GM23338 (cell line): ENCODE data around the gene GUCY2C.

Source experiments
- EZH2 ChIP-seq: fragments of 200-600 bp; sonication (generic); IDR thresholded peaks from one replicate; pipeline ENCODE4 v1.8.0; 2017; ENCODE audit warnings: antibody characterized with exemption, mild to moderate bottlenecking, low read depth; ENCODE audit not compliant: unreplicated experiment
- JUNB ChIP-seq: IDR thresholded peaks from one replicate; pipeline ENCODE4 v1.6.1; 2016; ENCODE audit warnings: antibody characterized with exemption; ENCODE audit not compliant: unreplicated experiment
- POLR2AphosphoS5 ChIP-seq: IDR thresholded peaks from 2 replicates; pipeline ENCODE4 v1.6.1; 2016; ENCODE audit warnings: antibody characterized with exemption, low read depth
- TF ChIP-seq, protein P1 (sequence below), 2 experiments: fragments of 200-600 bp in 1 of 2; sonication (generic) in 1 of 2; conservative IDR thresholded peaks; 2 replicates each; pipeline versions ENCODE4 v1.5.1 to v1.6.1; 2016 to 2017; ENCODE audit warnings: antibody characterized with exemption in 2 of 2, low read depth in 2 of 2, mild to moderate bottlenecking in 2 of 2, moderate library complexity in 1 of 2
- TF ChIP-seq, protein P2 (sequence below): IDR thresholded peaks from one replicate; pipeline ENCODE4 v1.6.1; 2018; ENCODE audit warnings: antibody characterized with exemption; ENCODE audit not compliant: unreplicated experiment

DNA sequence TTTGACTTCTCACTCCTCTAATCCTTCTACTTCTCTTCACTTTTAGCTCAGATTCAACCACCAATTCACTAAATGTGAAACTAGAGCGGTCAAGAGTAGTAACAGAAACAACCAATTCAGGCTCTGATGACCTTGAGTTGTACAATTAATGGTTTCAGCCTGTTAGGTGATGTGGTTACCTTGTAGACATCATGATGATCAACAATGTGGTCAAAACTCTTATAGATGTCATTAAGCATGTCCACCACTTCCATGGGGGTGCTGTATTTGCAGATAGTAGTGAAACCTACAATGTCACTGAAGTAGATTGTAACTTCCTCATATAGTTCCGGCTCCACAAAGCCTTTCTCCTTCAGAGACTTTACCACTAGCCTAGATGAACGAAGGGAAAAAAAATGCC, 74.6 kb downstream of the GUCY2C start:
- TF ChIP-seq, protein P1, sequence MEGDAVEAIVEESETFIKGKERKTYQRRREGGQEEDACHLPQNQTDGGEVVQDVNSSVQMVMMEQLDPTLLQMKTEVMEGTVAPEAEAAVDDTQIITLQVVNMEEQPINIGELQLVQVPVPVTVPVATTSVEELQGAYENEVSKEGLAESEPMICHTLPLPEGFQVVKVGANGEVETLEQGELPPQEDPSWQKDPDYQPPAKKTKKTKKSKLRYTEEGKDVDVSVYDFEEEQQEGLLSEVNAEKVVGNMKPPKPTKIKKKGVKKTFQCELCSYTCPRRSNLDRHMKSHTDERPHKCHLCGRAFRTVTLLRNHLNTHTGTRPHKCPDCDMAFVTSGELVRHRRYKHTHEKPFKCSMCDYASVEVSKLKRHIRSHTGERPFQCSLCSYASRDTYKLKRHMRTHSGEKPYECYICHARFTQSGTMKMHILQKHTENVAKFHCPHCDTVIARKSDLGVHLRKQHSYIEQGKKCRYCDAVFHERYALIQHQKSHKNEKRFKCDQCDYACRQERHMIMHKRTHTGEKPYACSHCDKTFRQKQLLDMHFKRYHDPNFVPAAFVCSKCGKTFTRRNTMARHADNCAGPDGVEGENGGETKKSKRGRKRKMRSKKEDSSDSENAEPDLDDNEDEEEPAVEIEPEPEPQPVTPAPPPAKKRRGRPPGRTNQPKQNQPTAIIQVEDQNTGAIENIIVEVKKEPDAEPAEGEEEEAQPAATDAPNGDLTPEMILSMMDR (conservative IDR thresholded peaks at IDR 0.05; ENCODE audit: low read depth in 2 of 2), result no peak
- TF ChIP-seq JUNB (no peak), EZH2 (no peak), POLR2AphosphoS5 (no peak)
- TF ChIP-seq, protein P2, sequence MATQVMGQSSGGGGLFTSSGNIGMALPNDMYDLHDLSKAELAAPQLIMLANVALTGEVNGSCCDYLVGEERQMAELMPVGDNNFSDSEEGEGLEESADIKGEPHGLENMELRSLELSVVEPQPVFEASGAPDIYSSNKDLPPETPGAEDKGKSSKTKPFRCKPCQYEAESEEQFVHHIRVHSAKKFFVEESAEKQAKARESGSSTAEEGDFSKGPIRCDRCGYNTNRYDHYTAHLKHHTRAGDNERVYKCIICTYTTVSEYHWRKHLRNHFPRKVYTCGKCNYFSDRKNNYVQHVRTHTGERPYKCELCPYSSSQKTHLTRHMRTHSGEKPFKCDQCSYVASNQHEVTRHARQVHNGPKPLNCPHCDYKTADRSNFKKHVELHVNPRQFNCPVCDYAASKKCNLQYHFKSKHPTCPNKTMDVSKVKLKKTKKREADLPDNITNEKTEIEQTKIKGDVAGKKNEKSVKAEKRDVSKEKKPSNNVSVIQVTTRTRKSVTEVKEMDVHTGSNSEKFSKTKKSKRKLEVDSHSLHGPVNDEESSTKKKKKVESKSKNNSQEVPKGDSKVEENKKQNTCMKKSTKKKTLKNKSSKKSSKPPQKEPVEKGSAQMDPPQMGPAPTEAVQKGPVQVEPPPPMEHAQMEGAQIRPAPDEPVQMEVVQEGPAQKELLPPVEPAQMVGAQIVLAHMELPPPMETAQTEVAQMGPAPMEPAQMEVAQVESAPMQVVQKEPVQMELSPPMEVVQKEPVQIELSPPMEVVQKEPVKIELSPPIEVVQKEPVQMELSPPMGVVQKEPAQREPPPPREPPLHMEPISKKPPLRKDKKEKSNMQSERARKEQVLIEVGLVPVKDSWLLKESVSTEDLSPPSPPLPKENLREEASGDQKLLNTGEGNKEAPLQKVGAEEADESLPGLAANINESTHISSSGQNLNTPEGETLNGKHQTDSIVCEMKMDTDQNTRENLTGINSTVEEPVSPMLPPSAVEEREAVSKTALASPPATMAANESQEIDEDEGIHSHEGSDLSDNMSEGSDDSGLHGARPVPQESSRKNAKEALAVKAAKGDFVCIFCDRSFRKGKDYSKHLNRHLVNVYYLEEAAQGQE, result no peak
